H1 (cell line): Measurements from ENCODE around the gene ARPC3. TPM values are rescaled to one million over a fixed set of nuclear protein-coding genes. Genes with fewer than 3 reads are reported as not detected.

Source experiments
- CTCF ChIA-PET: fragments of 300-600 bp; sonication (Branson Sonifier 250); formaldehyde crosslinking; loops from one replicate; lab custom pipeline; 2021; ENCODE audit not compliant: partially characterized antibody; lab: Charles Lee
- POLR2A ChIA-PET: fragments of 300-600 bp; sonication (Branson Sonifier 250); formaldehyde crosslinking; loops from one replicate; lab custom pipeline; 2021; ENCODE audit warnings: inconsistent platforms; ENCODE audit not compliant: partially characterized antibody; lab: Charles Lee
- DNase-seq, 2 experiments: peaks; one replicate each; pipeline versions ENCODE4 v3.0.0 to v3.0.0-alpha.2; 2010 to 2022; ENCODE audit warnings: low spot score in 2 of 2, low read depth in 1 of 2, mixed read lengths in 1 of 2
- FAIRE-seq: peaks from 2 replicates; lab custom pipeline; 2011; peaks lifted over from hg19 to GRCh38; lab: Jason Lieb, UNC
- H2AFZ ChIP-seq: 2 replicates; pipeline ENCODE4 v1.8.1; 2012; ENCODE audit warnings: low read length, inconsistent platforms
- H2AK5ac ChIP-seq: 2 replicates; pipeline ENCODE4 v1.6.1; 2013; ENCODE audit warnings: low read depth, low read length
- H2BK120ac ChIP-seq: replicated peaks from 2 replicates; pipeline ENCODE3; 2013; ENCODE audit warnings: low read depth, low read length, inconsistent platforms
- H2BK12ac ChIP-seq: 2 replicates; pipeline ENCODE4 v1.6.1; 2013; ENCODE audit warnings: low read depth, low read length
- H2BK15ac ChIP-seq: 2 replicates; pipeline ENCODE4 v1.6.1; 2013; ENCODE audit warnings: low read length
- H2BK20ac ChIP-seq: 2 replicates; pipeline ENCODE4 v1.6.1; 2013; ENCODE audit warnings: low read length
- H2BK5ac ChIP-seq: 2 replicates; pipeline ENCODE4 v1.6.1; 2013; ENCODE audit warnings: low read depth, low read length
- H3K14ac ChIP-seq: 2 replicates; pipeline ENCODE4 v1.6.1; 2013; ENCODE audit warnings: inconsistent platforms; ENCODE audit not compliant: insufficient read length
- H3K18ac ChIP-seq: 2 replicates; pipeline ENCODE4 v1.6.1; 2013; ENCODE audit warnings: low read length; ENCODE audit errors: extremely low read depth
- H3K23ac ChIP-seq: 2 replicates; pipeline ENCODE4 v1.6.1; 2013; ENCODE audit warnings: inconsistent platforms; ENCODE audit not compliant: insufficient read length
- H3K23me2 ChIP-seq: 2 replicates; pipeline ENCODE4 v1.6.1; 2013; ENCODE audit warnings: low read depth, low read length
- H3K27ac ChIP-seq: 2 replicates; pipeline ENCODE4 v1.6.1; 2011; ENCODE audit warnings: low read depth, low read length, inconsistent platforms
- H3K27me3 ChIP-seq, 4 experiments: replicated peaks in 1 of 4; 1 replicate in 1 of 4; 2 replicates in 3 of 4; pipeline versions ENCODE4 v1.6.1 to v1.8.1; 2011 to 2013; ENCODE audit warnings: low read length in 3 of 4, mild to moderate bottlenecking in 3 of 4, inconsistent platforms in 2 of 4, mixed read lengths in 2 of 4, moderate library complexity in 1 of 4; ENCODE audit not compliant: control insufficient read depth in 3 of 4, insufficient read depth in 3 of 4; ENCODE audit errors: extremely low read depth in 1 of 4
- H3K36me3 ChIP-seq, 4 experiments: 2 replicates each; pipeline versions ENCODE4 v1.6.1 to v1.8.1; 2011 to 2013; ENCODE audit warnings: mild to moderate bottlenecking in 4 of 4, low read length in 3 of 4, moderate library complexity in 2 of 4, control low read depth in 1 of 4, inconsistent platforms in 1 of 4; ENCODE audit not compliant: insufficient read depth in 4 of 4, control insufficient read depth in 2 of 4
- H3K4ac ChIP-seq: replicated peaks from 2 replicates; pipeline ENCODE3; 2013; ENCODE audit warnings: low read length, low read depth, mixed read lengths, inconsistent platforms; ENCODE audit not compliant: insufficient read length
- H3K4me1 ChIP-seq, 4 experiments: replicated peaks in 1 of 4; 1 replicate in 1 of 4; 2 replicates in 3 of 4; pipeline versions ENCODE4 v1.6.1 to v1.8.1; 2011 to 2013; ENCODE audit warnings: low read length in 3 of 4, inconsistent platforms in 2 of 4, mixed read lengths in 1 of 4; ENCODE audit not compliant: insufficient read depth in 4 of 4, control insufficient read depth in 3 of 4
- H3K4me2 ChIP-seq, 2 experiments: 2 replicates each; pipeline versions ENCODE4 v1.6.1 to v1.8.1; 2011 to 2013; ENCODE audit warnings: low read depth in 2 of 2, low read length in 2 of 2, control low read depth in 1 of 2, inconsistent platforms in 1 of 2, mild to moderate bottlenecking in 1 of 2; ENCODE audit not compliant: insufficient read depth in 1 of 2
- H3K4me3 ChIP-seq, 4 experiments: fragments of 200-600, 300-600 bp in 1 of 4; sonication (generic), shearing (Covaris generic), sonication (Bioruptor Twin) in 1 of 4; 2 replicates each; pipeline versions ENCODE4 v1.5.1 to v1.8.1; 2011 to 2016; ENCODE audit warnings: low read length in 4 of 4, low read depth in 3 of 4, control low read depth in 2 of 4, inconsistent platforms in 2 of 4, mild to moderate bottlenecking in 2 of 4, mixed read lengths in 1 of 4, moderate library complexity in 1 of 4; ENCODE audit not compliant: insufficient read depth in 2 of 4; ENCODE audit errors: extremely low read depth in 1 of 4
- H3K56ac ChIP-seq: replicated peaks from 2 replicates; pipeline ENCODE3; 2013; ENCODE audit warnings: low read depth, mild to moderate bottlenecking, mixed read lengths, low read length, inconsistent platforms; ENCODE audit not compliant: insufficient read length
- H3K79me1 ChIP-seq: 2 replicates; pipeline ENCODE4 v1.6.1; 2013; ENCODE audit warnings: low read depth, low read length, control low read depth
- H3K79me2 ChIP-seq, 2 experiments: 2 replicates each; pipeline versions ENCODE4 v1.6.1 to v1.8.1; 2012 to 2013; ENCODE audit warnings: low read length in 2 of 2, mild to moderate bottlenecking in 2 of 2, inconsistent platforms in 1 of 2; ENCODE audit not compliant: insufficient read depth in 2 of 2, control insufficient read depth in 1 of 2
- H3K9ac ChIP-seq, 4 experiments: replicated peaks in 1 of 4; 1 replicate in 1 of 4; 2 replicates in 3 of 4; pipeline versions ENCODE4 v1.6.1 to v1.8.1; 2011 to 2013; ENCODE audit warnings: low read depth in 3 of 4, low read length in 3 of 4, control low read depth in 2 of 4, mild to moderate bottlenecking in 2 of 4, moderate library complexity in 2 of 4, inconsistent platforms in 1 of 4; ENCODE audit errors: extremely low read depth in 1 of 4
- H3K9me3 ChIP-seq, 2 experiments: 2 replicates each; pipeline versions ENCODE4 v1.6.1 to v1.8.1; 2012 to 2013; ENCODE audit warnings: mild to moderate bottlenecking in 2 of 2, moderate library complexity in 2 of 2, control low read depth in 1 of 2, inconsistent platforms in 1 of 2, low read depth in 1 of 2, low read length in 1 of 2, mixed read lengths in 1 of 2; ENCODE audit not compliant: insufficient read depth in 2 of 2
- H4K20me1 ChIP-seq, 2 experiments: replicated peaks in 1 of 2; 2 replicates each; pipeline versions ENCODE3 to v1.8.1; 2011 to 2013; ENCODE audit warnings: inconsistent platforms in 2 of 2, low read length in 2 of 2, mild to moderate bottlenecking in 1 of 2; ENCODE audit not compliant: insufficient read depth in 2 of 2, control insufficient read depth in 1 of 2
- H4K5ac ChIP-seq: 2 replicates; pipeline ENCODE4 v1.6.1; 2013; ENCODE audit warnings: low read length, low read depth, mixed read lengths, inconsistent platforms; ENCODE audit not compliant: insufficient read length
- H4K8ac ChIP-seq: 2 replicates; pipeline ENCODE4 v1.8.0; 2013; ENCODE audit warnings: mild to moderate bottlenecking, moderate library complexity, low read length, inconsistent platforms; ENCODE audit not compliant: insufficient read depth; ENCODE audit errors: extremely low read depth
- H4K91ac ChIP-seq: replicated peaks from 2 replicates; pipeline ENCODE3; 2013; ENCODE audit warnings: low read length, mixed read lengths, inconsistent platforms; ENCODE audit not compliant: insufficient read length
- CEBPB ChIP-seq: IDR thresholded peaks from 2 replicates; pipeline ENCODE4 v1.6.1; 2012; ENCODE audit warnings: low read depth, low read length
- CREB1 ChIP-seq: IDR thresholded peaks from 2 replicates; pipeline ENCODE4 v1.6.1; 2012; ENCODE audit warnings: inconsistent platforms
- GABPA ChIP-seq: IDR thresholded peaks from 2 replicates; pipeline ENCODE4 v1.6.1; 2011; ENCODE audit warnings: mild to moderate bottlenecking, low read length, moderate library complexity, borderline replicate concordance; ENCODE audit not compliant: insufficient read depth
- KDM1A ChIP-seq: fragments of 200-600, 300-600 bp; sonication (generic); IDR thresholded peaks from 2 replicates; pipeline ENCODE4 v1.7.1; 2016; ENCODE audit warnings: mild to moderate bottlenecking, low read length, borderline replicate concordance
- MAFK ChIP-seq: IDR thresholded peaks from 2 replicates; pipeline ENCODE4 v1.6.1; 2012; ENCODE audit warnings: low read depth, mild to moderate bottlenecking, improper control_type of control experiment, low read length
- NANOG ChIP-seq: IDR thresholded peaks from 2 replicates; pipeline ENCODE4 v1.6.1; 2011; ENCODE audit warnings: low read length, low read depth, mild to moderate bottlenecking, inconsistent platforms; ENCODE audit not compliant: insufficient read depth, poor library complexity, severe bottlenecking
- PHF8 ChIP-seq: fragments of 200-600 bp; sonication (generic); conservative IDR thresholded peaks from 2 replicates; pipeline ENCODE4 v1.7.1; 2012; ENCODE audit warnings: low read depth, mild to moderate bottlenecking, inconsistent platforms, low read length, moderate library complexity
- SP1 ChIP-seq: IDR thresholded peaks from 2 replicates; pipeline ENCODE4 v1.6.1; 2011; ENCODE audit warnings: low read depth, low read length
- SP2 ChIP-seq: IDR thresholded peaks from 2 replicates; pipeline ENCODE4 v1.6.1; 2012; ENCODE audit warnings: mild to moderate bottlenecking, low read length, inconsistent platforms
- SRF ChIP-seq: IDR thresholded peaks from 2 replicates; pipeline ENCODE4 v1.6.1; 2011; ENCODE audit warnings: mild to moderate bottlenecking, low read depth, low read length, moderate library complexity
- SUZ12 ChIP-seq: fragments of 200-600 bp; sonication (generic); IDR thresholded peaks from 2 replicates; pipeline ENCODE4 v1.6.1; 2012; ENCODE audit warnings: mild to moderate bottlenecking, inconsistent platforms, low read length, moderate library complexity, mixed read lengths
- TAF7 ChIP-seq: optimal IDR thresholded peaks from 2 replicates; pipeline ENCODE3; 2011; ENCODE audit warnings: low read depth, mild to moderate bottlenecking, inconsistent platforms, low read length, moderate library complexity, borderline replicate concordance
- TCF12 ChIP-seq: IDR thresholded peaks from 2 replicates; pipeline ENCODE4 v1.6.1; 2011; ENCODE audit warnings: low read depth, mild to moderate bottlenecking, low read length
- USF2 ChIP-seq: IDR thresholded peaks from 2 replicates; pipeline ENCODE4 v1.6.1; 2011; ENCODE audit warnings: low read length, improper control_type of control experiment
- WGBS, 2 experiments: shearing (Covaris generic) in 1 of 2; methylation state at CpG; one replicate each; pipeline versions ENCODE4 v1.1.6 to v1.1.7; 2013 to 2015; ENCODE audit warnings: low lambda C conversion rate in 2 of 2, mixed read lengths in 2 of 2, inconsistent platforms in 1 of 2, low coverage in 1 of 2, missing lambda C conversion rate in 1 of 2; ENCODE audit not compliant: insufficient replicate concordance in 2 of 2, insufficient coverage in 1 of 2, insufficient read length in 1 of 2; ENCODE audit errors: extremely low coverage in 1 of 2, missing lambda C conversion rate in 1 of 2; 5-methylcytosine and 5-hydroxymethylcytosine counted together
- polyA plus RNA-seq, 7 experiments: library from polyadenylated mRNA; depleted of rRNA in 3 of 7; stranded (reverse) in 5 of 7; unstranded in 2 of 7; fragments of >200 nt in 5 of 7; fragments of 200-250 nt in 2 of 7; gene quantifications; 1 replicate in 5 of 7; 2 replicates in 1 of 7; 4 replicates in 1 of 7; pipeline versions ENCODE4 v1.2.1 to v1.2.3, GENCODE V29; 2011 to 2013; ENCODE audit warnings: missing spikeins in 2 of 7, mixed read lengths in 2 of 7
- total RNA-seq: library from RNA; stranded (reverse); fragmentation: NEBNext Ultra II Directional; extraction: Animal tissue kit (Norgen Biotek cat#: 25700); gene quantifications from 2 replicates; pipeline ENCODE4 v1.2.1, GENCODE V29; 2021

Gene ARPC3
- total and polyA plus RNA-seq, 2 of the 8 experiments (the other 6 are each of a cell fraction or from before 2014, with no cell fraction given) = 36.7 to 160 TPM

GRCh38 chr12:110465024-110465423 is 14.9 kb upstream of the ARPC3 start:
- WGBS, 2 experiments = 89% methylated on average over 2 of the region's 2 CpGs; no CpG with 5 or more reads in 1 of the 2 experiments
- Histone ChIP-seq H2AFZ (no peak overlapping the region), H3K4ac (no peak overlapping the region), H2BK15ac (no peak overlapping the region), H3K36me3 (peaks cover 5 to 16% (median 14%) of the 10 kb centered on the region in 4 experiments), H3K23me2 (peaks cover 4% of the 10 kb centered on the region), H3K9ac (no peak overlapping the region), H2AK5ac (no peak overlapping the region), H3K4me2 (no peak overlapping the region), H2BK12ac (no peak overlapping the region), H3K56ac (no peak overlapping the region), H2BK120ac (no peak overlapping the region), H3K27ac (no peak overlapping the region), H3K4me1 (peaks cover 0 to 7% (median 1%) of the 10 kb centered on the region in 4 experiments; a peak in 3 of 7 replicates), H4K91ac (no peak overlapping the region), H3K14ac (no peak overlapping the region), H3K23ac (no peak overlapping the region), H3K79me2 (peaks cover 0 to 33% of the 10 kb centered on the region in 2 experiments; a peak in 3 of 4 replicates), H3K27me3 (no peaks in the 10 kb centered on the region), H4K5ac (no peak overlapping the region), H3K4me3 (no peak overlapping the region), H3K9me3 (no peaks in the 10 kb centered on the region), H4K8ac (no peak overlapping the region), H2BK20ac (no peak overlapping the region), H2BK5ac (no peak overlapping the region), H3K18ac (no peak overlapping the region), H4K20me1 (peaks cover 0 to 2% of the 10 kb centered on the region in 2 experiments), H3K79me1 (peaks cover 4% of the 10 kb centered on the region; the same call in 1 of the 2 replicates)
- CTCF ChIA-PET = interaction anchor here (8.1 kb wide), 1 partner anchor 13 kb away, joined by 67 read pairs; the partner anchor contains the start of gene ARPC3
- no peak for DNase-seq
- POLR2A ChIA-PET = interaction anchor here (0.6 kb wide), 1 partner anchor 136 kb away, joined by 3 read pairs; no protein-coding TSS in a partner anchor
- no peak for FAIRE-seq
- TF ChIP-seq GABPA = no peak
- TF ChIP-seq CEBPB = no peak
- TF ChIP-seq KDM1A = no peak
- TF ChIP-seq CREB1 = no peak
- no peak for TF ChIP-seq TCF12
- TF ChIP-seq TAF7 = no peak
- no peak for TF ChIP-seq SRF
- no peak for TF ChIP-seq SP2
- TF ChIP-seq MAFK = no peak
- TF ChIP-seq SP1 = no peak
- TF ChIP-seq PHF8 = no peak
- no peak for TF ChIP-seq USF2
- TF ChIP-seq SUZ12 = no peak
- no peak for TF ChIP-seq NANOG
